GM08714 (cell line): Measurements from ENCODE around the gene GNG2.

Experiments used
- H3K4me3 ChIP-seq: fragments of 200-500 bp; sonication (Bioruptor generic); 2 replicates; pipeline ENCODE4 v1.5.1; 2014; ENCODE audit warnings: mild to moderate bottlenecking, low read length, inconsistent platforms
- ZNF274 ChIP-seq: IDR thresholded peaks from 2 replicates; pipeline ENCODE4 v1.6.1; 2012; ENCODE audit warnings: mild to moderate bottlenecking, low read depth, low read length

GNG2 gene

GRCh38 chr14:51962711-51963110 is 102.3 kb downstream of the GNG2 start:
- H3K4me3 ChIP-seq = no peak overlapping the region
- TF ChIP-seq ZNF274 = no peak

DNA sequence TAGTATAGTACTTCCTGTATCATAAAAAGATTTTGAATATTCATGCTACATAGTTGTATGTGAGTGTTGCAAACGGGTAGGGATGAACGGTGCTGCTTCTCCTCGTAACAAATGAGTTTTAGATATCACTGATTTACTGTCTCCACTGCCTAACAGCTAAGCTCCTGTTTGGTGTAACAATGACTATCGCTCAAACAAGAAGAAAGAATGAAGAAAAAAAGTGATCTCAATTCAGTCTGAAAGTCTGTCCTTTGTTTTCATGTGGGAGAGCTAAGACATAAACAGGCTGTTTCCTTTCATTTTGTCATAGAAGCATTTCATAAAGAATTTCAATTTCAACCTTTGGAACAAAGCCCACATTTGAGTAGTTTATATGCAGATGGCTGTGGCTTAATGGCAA is 102.9 kb downstream of the GNG2 start:
- no peak overlapping the region for H3K4me3 ChIP-seq
- TF ChIP-seq ZNF274 = no peak

- H3K4me3 ChIP-seq = no peak overlapping the region
- TF ChIP-seq ZNF274 = no peak
Measured at GRCh38 chr14:51967521-51967920, 107.1 kb downstream of the GNG2 start.

- TF ChIP-seq ZNF274 = no peak
- no peak overlapping the region for H3K4me3 ChIP-seq
Measured at GRCh38 chr14:51969852-51970540, 109.6 kb downstream of the GNG2 start.

DNA sequence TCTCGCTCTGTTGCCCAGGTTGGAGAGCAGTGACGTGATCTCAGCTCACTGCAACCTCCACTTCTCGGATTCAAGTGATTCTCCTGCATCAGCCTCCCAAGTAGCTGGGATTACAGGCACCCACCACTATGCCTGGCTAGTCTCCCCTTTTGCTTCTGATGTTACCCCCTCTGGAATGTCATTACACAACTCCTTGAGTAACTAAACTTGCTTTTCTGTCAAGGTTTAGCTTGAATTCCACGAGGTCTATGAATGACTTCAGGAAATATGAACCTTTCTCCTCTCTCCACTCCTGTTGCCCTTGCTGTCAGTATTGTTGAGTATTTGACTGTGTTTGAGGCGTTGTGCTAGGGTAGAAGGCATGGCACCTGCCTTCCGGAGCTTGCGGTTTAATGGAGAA is 112.2 kb downstream of the GNG2 start:
- no peak for TF ChIP-seq ZNF274
- H3K4me3 ChIP-seq = no peak overlapping the region

GRCh38 chr14:51977075-51977474 is 116.7 kb downstream of the GNG2 start:
- no peak overlapping the region for H3K4me3 ChIP-seq
- no peak for TF ChIP-seq ZNF274

DNA sequence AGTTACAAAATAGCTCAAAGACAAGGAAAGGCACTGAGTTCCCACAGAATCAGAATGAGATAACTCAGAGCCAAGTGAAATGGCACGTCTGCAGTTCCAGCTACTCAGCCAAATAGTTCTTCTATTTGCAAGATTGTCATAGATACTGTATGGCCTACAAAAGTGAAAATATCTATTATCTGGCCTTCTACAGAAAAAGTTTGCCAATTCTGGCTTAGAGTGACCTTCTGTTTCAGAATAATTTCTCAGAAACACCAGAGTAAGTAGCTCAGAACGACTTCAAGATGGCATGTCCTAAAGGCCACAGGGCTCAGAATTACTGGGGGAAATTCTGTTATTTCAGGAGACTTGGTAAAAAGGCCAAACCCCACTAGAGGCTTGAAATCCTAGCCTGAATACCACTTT is 118.3 kb downstream of the GNG2 start:
- no peak overlapping the region for H3K4me3 ChIP-seq
- TF ChIP-seq ZNF274 = no peak

GRCh38 chr14:51979088-51979709 is 118.8 kb downstream of the GNG2 start:
- no peak overlapping the region for H3K4me3 ChIP-seq
- TF ChIP-seq ZNF274 = no peak

GRCh38 chr14:51981218-51981854 is 120.9 kb downstream of the GNG2 start:
- no peak overlapping the region for H3K4me3 ChIP-seq
- TF ChIP-seq ZNF274 = no peak

GRCh38 chr14:51988221-51988620 is 127.8 kb downstream of the GNG2 start:
- H3K4me3 ChIP-seq = no peak overlapping the region

DNA sequence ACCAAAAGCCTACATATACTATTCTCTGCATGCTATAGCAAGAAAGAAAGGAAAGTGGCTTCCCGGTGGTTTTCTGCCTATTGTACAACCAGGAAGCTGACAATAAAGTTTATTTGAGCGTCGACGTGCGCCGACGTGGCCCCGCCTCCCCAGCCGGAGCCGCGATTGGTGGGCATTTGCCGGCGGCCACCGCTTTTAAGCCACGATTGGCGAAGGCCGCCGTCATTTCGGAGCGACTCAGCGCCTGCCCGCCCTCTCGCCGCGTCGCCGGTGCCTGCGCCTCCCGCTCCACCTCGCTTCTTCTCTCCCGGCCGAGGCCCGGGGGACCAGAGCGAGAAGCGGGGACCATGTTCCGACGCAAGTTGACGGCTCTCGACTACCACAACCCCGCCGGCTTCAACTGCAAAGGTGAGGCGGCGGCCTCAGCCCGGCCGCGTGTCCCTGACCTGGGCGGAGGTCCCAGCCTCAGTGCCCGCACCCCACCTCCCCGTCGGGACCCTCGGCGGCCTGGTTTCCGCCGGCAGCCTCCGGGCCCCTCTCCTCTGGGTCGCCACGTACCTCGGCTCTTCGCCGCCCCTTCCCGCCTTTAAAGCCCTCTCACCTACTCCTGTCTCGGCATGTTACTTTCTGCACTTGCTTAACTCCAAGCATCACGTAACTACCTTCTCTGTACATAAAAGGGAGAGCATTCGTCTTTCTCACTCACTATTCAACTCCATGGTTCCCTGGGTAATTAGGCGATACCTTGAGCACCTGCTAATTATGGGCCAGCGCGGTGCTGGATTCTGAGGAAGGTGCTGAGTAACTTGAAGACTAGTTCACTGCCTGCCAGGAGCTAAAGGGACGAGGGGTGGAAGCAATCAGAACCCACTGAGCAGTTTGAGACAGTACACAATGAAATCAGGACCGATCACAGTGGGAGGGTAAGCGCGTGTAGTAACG is 129.2 kb downstream of the GNG2 start, which contains the start of gene RTRAF:
RTRAF (plus strand) TSS at position 254 of the 942 bp plus-strand sequence; CDS start at position 348, 94 bp downstream.
- H3K4me3 ChIP-seq = peak within 1 kb of the TSS; percentile 92

More at GRCh38 chr14:51988221-51988620, 127.8 kb downstream of the GNG2 start:
- no peak for TF ChIP-seq ZNF274

DNA sequence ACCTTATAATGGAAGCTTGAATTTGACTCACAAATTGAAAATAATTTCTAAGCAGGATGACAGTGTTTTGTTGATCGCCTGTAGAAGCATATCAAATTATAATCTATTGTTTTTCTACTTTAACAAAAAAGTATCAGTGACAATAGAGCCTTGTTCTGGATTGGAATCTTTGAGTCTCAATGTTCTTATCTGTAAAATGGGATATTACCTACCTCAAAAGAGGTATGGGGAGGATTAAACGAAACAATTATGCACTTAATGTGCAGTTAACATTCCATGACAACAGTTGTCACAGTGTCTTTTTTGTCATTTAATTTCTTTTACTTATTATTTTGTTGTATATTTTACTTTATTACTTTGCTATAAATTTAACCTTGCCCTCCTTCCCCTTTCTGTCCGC is 130.1 kb downstream of the GNG2 start:
- no peak for TF ChIP-seq ZNF274
- peak overlapping the region; percentile 92; the same call in 1 of the 2 replicates for H3K4me3 ChIP-seq

More for the DNA sequence above, 129.2 kb downstream of the GNG2 start, which contains the start of gene RTRAF:
- no peak for TF ChIP-seq ZNF274

DNA sequence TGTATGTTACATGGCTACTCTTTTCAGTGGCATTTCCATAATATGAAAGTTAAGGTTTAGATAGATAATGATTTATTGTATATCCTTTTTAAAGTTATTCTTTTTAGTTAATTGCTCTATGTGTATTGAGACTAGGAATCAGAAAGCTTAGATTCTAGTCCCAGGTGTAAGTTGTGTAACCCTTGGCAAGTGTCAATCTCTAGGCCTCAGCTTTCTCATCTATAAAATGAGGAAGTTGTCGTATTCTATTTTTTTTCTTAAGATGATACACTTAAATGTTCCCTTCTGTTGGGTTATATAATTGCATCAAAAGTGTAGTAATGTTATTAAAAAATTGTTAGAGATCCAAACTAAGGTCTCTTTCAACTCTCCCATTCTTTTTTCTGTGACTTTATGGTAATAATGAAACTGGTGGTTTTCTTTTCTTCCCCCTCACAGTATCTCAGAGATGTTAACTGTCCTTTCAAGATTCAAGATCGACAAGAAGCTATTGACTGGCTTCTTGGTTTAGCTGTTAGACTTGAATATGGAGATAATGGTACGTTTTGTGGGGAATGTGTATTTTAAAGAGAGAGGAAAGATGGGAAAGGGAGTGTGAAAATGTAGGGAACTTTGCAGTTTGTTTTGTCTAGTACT is 133.0 kb downstream of the GNG2 start:
- TF ChIP-seq ZNF274 = no peak
- H3K4me3 ChIP-seq = no peak overlapping the region
